ENCODE data around the gene CACNG8.

DNA sequence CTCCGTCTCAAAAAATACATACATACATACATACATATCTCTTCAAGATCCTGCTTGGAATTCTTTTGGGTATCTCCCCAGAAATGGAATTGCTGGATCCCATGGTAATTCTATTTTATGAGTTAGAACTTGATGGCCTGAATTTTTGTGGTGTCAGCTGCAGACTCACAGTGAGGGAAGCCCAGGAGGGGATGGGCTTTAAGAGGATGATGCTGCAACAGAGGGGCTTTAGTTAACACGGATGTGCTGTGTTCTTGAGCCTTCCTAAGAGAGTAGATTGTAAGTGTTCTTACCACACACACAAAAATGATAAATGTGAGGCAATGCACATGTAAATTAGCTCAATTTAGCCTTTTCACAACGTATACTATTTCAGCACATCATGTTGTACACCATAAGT, 60.5 kb downstream of the CACNG8 start:
- TF ChIP-seq CTCF (IDR thresholded peaks at IDR 0.05) (no peak), POLR2A (IDR thresholded peaks at IDR 0.05) (no peak), EP300 (IDR thresholded peaks at IDR 0.05) (no peak)

All from stomach (tissue), 4 donors.